Loucy (cell line): ENCODE measurements around the gene SUPT20HL1.

Experiments
- EZH2phosphoT487 ChIP-seq: fragments of 200-600 bp; IDR thresholded peaks from 2 replicates; pipeline ENCODE4 v1.6.1; 2018; ENCODE audit warnings: antibody characterized with exemption, mild to moderate bottlenecking, moderate library complexity, borderline replicate concordance
- TF ChIP-seq, protein P1 (sequence below): fragments of 200-600 bp; sonication (generic); conservative IDR thresholded peaks from 2 replicates; pipeline ENCODE4 v1.5.1; 2014; ENCODE audit warnings: mild to moderate bottlenecking, antibody characterized with exemption, low read length

DNA sequence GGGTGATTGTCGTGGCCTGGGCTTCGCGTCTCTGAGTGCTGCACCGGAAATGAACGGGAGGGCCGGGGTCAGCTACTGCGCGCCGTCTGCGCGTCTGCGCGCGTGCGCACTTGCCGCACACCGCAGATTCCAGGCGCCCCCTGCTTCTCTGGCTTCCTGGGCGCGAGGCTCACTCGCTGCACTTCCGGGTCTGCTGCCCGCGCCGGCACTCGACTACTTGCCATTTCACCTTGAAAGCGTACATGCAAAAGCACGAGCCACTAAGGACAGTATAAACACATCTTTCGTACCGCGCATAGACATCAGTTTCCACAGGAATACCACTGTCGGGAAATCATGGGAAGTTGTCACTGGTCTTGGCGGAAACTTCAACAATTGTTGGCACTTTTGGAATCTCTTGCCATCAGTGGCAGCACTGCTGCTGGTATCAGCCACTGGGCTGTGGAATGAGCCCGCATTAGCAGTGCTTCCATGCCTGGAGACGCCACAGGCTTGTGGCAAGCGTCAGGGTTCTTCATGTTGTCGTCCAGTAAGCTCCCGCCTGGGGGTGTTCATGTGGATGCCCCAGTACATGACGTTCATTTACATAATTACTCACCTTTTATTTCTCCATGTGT, 46.3 kb upstream of the SUPT20HL1 start, which contains the start of gene SUPT20HL2:
- TF ChIP-seq, protein P1, sequence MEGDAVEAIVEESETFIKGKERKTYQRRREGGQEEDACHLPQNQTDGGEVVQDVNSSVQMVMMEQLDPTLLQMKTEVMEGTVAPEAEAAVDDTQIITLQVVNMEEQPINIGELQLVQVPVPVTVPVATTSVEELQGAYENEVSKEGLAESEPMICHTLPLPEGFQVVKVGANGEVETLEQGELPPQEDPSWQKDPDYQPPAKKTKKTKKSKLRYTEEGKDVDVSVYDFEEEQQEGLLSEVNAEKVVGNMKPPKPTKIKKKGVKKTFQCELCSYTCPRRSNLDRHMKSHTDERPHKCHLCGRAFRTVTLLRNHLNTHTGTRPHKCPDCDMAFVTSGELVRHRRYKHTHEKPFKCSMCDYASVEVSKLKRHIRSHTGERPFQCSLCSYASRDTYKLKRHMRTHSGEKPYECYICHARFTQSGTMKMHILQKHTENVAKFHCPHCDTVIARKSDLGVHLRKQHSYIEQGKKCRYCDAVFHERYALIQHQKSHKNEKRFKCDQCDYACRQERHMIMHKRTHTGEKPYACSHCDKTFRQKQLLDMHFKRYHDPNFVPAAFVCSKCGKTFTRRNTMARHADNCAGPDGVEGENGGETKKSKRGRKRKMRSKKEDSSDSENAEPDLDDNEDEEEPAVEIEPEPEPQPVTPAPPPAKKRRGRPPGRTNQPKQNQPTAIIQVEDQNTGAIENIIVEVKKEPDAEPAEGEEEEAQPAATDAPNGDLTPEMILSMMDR, result no peak
- TF ChIP-seq EZH2phosphoT487, result no peak
